Measurements from ENCODE around the gene SYT1.

SYT1 gene

DNA sequence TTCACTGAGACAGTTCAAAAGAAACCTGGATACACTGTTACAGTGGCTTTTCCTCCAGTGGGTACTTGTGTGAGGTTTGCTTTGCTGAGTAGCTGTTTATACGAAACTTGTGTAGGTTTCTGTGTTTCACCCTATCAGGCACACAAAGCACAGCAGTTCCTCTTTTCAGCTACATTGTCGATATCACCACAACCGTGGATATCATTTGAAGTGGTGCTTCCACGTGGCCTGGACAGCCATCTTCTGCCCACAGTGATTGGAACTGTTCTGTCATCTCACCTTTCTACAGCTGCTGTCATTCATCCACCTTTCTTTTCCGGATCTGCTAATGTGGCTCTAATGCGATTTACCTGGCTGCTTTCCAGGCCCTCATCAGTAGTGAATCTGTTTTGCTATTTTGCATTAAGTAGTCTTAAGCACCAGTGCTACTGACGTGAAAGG is 368.8 kb downstream of the SYT1 start:
- Histone ChIP-seq H3K4me1 (ENCODE audit: control insufficient read depth, insufficient read depth, low read length) (no peaks in the 10 kb centered on the region), H3K27ac (ENCODE audit: extremely low read depth, low read depth, low read length) (no peak overlapping the region), H3K9me3 (ENCODE audit: control insufficient read depth, insufficient read depth, low read depth, low read length) (no peaks in the 10 kb centered on the region), H3K36me3 (ENCODE audit: control insufficient read depth in 2 of 2, insufficient read depth in 1 of 2, low read length in 2 of 2) (no peaks in the 10 kb centered on the region), H3K4me3 (ENCODE audit: low read depth, low read length) (no peak overlapping the region)
- POLR2A ChIA-PET, result no interaction called here
- TF ChIP-seq ZNF747 (tag by site-specific recombination; IDR thresholded peaks at IDR 0.05), result no peak
- no peak for TF ChIP-seq GLI4 (tag by site-specific recombination; IDR thresholded peaks at IDR 0.05)
- TF ChIP-seq IKZF3 (tag by site-specific recombination; IDR thresholded peaks at IDR 0.05), result no peak
- TF ChIP-seq, protein P1, sequence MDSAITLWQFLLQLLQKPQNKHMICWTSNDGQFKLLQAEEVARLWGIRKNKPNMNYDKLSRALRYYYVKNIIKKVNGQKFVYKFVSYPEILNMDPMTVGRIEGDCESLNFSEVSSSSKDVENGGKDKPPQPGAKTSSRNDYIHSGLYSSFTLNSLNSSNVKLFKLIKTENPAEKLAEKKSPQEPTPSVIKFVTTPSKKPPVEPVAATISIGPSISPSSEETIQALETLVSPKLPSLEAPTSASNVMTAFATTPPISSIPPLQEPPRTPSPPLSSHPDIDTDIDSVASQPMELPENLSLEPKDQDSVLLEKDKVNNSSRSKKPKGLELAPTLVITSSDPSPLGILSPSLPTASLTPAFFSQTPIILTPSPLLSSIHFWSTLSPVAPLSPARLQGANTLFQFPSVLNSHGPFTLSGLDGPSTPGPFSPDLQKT (IDR thresholded peaks at IDR 0.05; ENCODE audit: borderline replicate concordance, low read depth, low read length), result no peak
- TF ChIP-seq ZXDB (tag by site-specific recombination; IDR thresholded peaks at IDR 0.05), result no peak
- no peak for TF ChIP-seq ZNF24 (tag by site-specific recombination; IDR thresholded peaks at IDR 0.05)
- TF ChIP-seq ZFP69B (tag by site-specific recombination; IDR thresholded peaks at IDR 0.05), result no peak
- no peak for TF ChIP-seq ZNF585B (tag by site-specific recombination; IDR thresholded peaks at IDR 0.05)
- no peak for TF ChIP-seq RBAK (tag by site-specific recombination; IDR thresholded peaks at IDR 0.05)
- TF ChIP-seq HOXD13 (CRISPR knock-in tag; IDR thresholded peaks at IDR 0.05; ENCODE audit: borderline replicate concordance), result no peak
- TF ChIP-seq, protein P2, sequence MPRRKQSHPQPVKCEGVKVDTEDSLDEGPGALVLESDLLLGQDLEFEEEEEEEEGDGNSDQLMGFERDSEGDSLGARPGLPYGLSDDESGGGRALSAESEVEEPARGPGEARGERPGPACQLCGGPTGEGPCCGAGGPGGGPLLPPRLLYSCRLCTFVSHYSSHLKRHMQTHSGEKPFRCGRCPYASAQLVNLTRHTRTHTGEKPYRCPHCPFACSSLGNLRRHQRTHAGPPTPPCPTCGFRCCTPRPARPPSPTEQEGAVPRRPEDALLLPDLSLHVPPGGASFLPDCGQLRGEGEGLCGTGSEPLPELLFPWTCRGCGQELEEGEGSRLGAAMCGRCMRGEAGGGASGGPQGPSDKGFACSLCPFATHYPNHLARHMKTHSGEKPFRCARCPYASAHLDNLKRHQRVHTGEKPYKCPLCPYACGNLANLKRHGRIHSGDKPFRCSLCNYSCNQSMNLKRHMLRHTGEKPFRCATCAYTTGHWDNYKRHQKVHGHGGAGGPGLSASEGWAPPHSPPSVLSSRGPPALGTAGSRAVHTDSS (tag by site-specific recombination; IDR thresholded peaks at IDR 0.05), result no peak
- no peak for TF ChIP-seq CTCF (tag by site-specific recombination; IDR thresholded peaks at IDR 0.05)
- no peak for TF ChIP-seq ZNF404 (tag by site-specific recombination; IDR thresholded peaks at IDR 0.05)
- TF ChIP-seq GFI1B (tag by site-specific recombination; IDR thresholded peaks at IDR 0.05), result no peak
- CTCF ChIA-PET, result interaction anchor here (0.9 kb wide), 1 partner anchor 763 kb away, joined by 4 read pairs; no protein-coding TSS in a partner anchor

DNA sequence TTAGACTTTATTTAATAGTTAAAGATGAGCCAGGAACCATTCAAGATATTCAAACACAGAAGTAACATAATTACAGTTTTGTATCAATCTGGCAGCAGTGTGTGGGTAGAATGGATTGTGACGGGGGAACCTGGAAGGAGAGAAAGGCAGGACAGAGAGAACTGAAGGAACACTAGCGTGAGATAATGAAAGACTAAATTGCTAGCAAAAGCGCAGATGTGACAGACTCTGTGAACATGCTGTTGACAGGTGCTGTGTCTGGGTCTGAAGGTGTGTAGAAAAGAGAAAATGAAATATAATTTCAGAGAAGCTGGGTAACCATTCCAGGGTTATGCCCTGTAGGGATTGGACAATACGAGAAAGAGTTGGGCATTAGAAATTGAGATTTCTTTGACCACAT is 372.3 kb downstream of the SYT1 start:
- H3K36me3 ChIP-seq (ENCODE audit: control insufficient read depth in 2 of 2, insufficient read depth in 1 of 2, low read length in 2 of 2), result no peaks in the 10 kb centered on the region
- TF ChIP-seq, protein P3, sequence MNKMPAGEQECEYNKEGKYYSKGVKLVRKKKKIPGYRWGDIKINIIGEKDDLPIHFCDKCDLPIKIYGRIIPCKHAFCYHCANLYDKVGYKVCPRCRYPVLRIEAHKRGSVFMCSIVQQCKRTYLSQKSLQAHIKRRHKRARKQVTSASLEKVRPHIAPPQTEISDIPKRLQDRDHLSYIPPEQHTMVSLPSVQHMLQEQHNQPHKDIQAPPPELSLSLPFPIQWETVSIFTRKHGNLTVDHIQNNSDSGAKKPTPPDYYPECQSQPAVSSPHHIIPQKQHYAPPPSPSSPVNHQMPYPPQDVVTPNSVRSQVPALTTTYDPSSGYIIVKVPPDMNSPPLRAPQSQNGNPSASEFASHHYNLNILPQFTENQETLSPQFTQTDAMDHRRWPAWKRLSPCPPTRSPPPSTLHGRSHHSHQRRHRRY (tag by site-specific recombination; IDR thresholded peaks at IDR 0.05), result no peak
- TF ChIP-seq ZSCAN16 (tag by site-specific recombination; IDR thresholded peaks at IDR 0.05) (no peak), ZBTB20 (tag by site-specific recombination; IDR thresholded peaks at IDR 0.05) (no peak), SP7 (tag by site-specific recombination; IDR thresholded peaks at IDR 0.05) (no peak), ZNF112 (tag by site-specific recombination; IDR thresholded peaks at IDR 0.05) (no peak), ZNF394 (tag by site-specific recombination; IDR thresholded peaks at IDR 0.05; ENCODE audit: borderline replicate concordance) (no peak), ZNF266 (tag by site-specific recombination; IDR thresholded peaks at IDR 0.05; ENCODE audit: low read depth) (no peak)
- no peak overlapping the region for H3K27ac ChIP-seq (ENCODE audit: extremely low read depth, low read depth, low read length)
- no peak overlapping the region for H3K4me3 ChIP-seq (ENCODE audit: low read depth, low read length)
- no peaks in the 10 kb centered on the region for H3K9me3 ChIP-seq (ENCODE audit: control insufficient read depth, insufficient read depth, low read depth, low read length)
- POLR2A ChIA-PET, result no interaction called here
- H3K4me1 ChIP-seq (ENCODE audit: control insufficient read depth, insufficient read depth, low read length), result no peaks in the 10 kb centered on the region
- CTCF ChIA-PET, result no interaction called here

Data from HEK293 (cell line).